SU-DHL-6 (cell line): ENCODE results near the gene CDKN1B.

Source experiments
- EZH2phosphoT487 ChIP-seq: fragments of 200-600 bp; sonication (generic), shearing (Covaris generic); conservative IDR thresholded peaks from 2 replicates; pipeline ENCODE4 v1.6.1; 2018; ENCODE audit warnings: mild to moderate bottlenecking, antibody characterized with exemption, low read length, moderate library complexity, mixed read lengths
- TF ChIP-seq, protein P1 (sequence below): fragments of 200-600 bp; sonication (generic); IDR thresholded peaks from one replicate; pipeline ENCODE4 v1.5.1; 2017; ENCODE audit warnings: antibody characterized with exemption, mild to moderate bottlenecking, low read length, moderate library complexity; ENCODE audit not compliant: insufficient read depth, poor library complexity, severe bottlenecking

DNA sequence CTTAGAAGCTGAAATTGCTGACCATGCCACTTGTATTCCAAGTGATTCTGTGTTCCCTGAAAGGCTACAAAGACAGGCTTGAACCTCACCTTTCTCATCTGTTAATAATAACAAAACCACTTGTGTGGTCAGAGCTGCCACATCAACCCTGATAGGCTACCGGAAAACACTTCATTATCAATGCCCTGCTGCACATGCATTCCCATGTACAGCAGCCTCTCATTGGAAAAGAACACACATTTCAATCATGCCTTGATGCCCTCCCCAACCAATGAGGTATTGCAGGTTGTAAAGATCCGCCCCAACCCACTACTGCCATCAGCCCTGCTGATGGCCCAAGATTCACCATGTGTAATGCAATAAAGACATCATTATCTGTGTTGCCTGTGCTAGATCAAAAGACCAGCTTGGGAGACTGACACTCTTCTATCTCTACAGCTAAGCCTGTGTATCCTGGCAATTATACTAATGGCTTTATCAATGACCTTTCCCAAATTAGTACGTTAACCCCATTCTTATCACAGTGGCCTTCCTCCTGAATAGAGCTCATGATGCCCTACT lies 24.0 kb upstream of the CDKN1B start:
- TF ChIP-seq, protein P1, sequence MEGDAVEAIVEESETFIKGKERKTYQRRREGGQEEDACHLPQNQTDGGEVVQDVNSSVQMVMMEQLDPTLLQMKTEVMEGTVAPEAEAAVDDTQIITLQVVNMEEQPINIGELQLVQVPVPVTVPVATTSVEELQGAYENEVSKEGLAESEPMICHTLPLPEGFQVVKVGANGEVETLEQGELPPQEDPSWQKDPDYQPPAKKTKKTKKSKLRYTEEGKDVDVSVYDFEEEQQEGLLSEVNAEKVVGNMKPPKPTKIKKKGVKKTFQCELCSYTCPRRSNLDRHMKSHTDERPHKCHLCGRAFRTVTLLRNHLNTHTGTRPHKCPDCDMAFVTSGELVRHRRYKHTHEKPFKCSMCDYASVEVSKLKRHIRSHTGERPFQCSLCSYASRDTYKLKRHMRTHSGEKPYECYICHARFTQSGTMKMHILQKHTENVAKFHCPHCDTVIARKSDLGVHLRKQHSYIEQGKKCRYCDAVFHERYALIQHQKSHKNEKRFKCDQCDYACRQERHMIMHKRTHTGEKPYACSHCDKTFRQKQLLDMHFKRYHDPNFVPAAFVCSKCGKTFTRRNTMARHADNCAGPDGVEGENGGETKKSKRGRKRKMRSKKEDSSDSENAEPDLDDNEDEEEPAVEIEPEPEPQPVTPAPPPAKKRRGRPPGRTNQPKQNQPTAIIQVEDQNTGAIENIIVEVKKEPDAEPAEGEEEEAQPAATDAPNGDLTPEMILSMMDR, result no peak
- no peak for TF ChIP-seq EZH2phosphoT487
